OCI-LY7 (cell line): Measurements from ENCODE around the gene DNAJC21. TPM values are rescaled to one million over a fixed set of nuclear protein-coding genes. Genes with fewer than 3 reads are reported as not detected.

Source experiments
- BruUV-seq: library from RNA; stranded (reverse); fragments of 400-500 nt; replicated peaks from 2 replicates; lab custom pipeline; 2021; lab: Mats Ljungman, UMichigan
- CTCF ChIA-PET: fragments of 300-600 bp; sonication (Branson Sonifier 250); formaldehyde crosslinking; loops from one replicate; lab custom pipeline; 2022; ENCODE audit warnings: antibody characterized with exemption; ENCODE audit not compliant: unreplicated experiment; lab: Charles Lee
- POLR2A ChIA-PET: fragments of 300-600 bp; sonication (Branson Sonifier 250); formaldehyde crosslinking; loops from one replicate; lab custom pipeline; 2022; ENCODE audit warnings: antibody characterized with exemption; lab: Charles Lee
- DNase-seq: peaks from one replicate; pipeline ENCODE4 v3.0.0-alpha.2; 2015; ENCODE audit warnings: low spot score
- H2AFZ ChIP-seq: fragments of 200-600 bp; sonication (generic), shearing (Covaris generic); 2 replicates; pipeline ENCODE4 v1.6.1; 2014; ENCODE audit warnings: mild to moderate bottlenecking, antibody characterized with exemption, low read length, moderate library complexity
- H3K27ac ChIP-seq: fragments of 200-600 bp; sonication (generic); 2 replicates; pipeline ENCODE4 v1.5.1; 2014; ENCODE audit warnings: mixed run types, low read depth, mild to moderate bottlenecking, moderate library complexity, low read length, inconsistent platforms; ENCODE audit not compliant: poor library complexity, severe bottlenecking
- H3K36me3 ChIP-seq: fragments of 200-600 bp; sonication (generic); 2 replicates; pipeline ENCODE4 v1.6.1; 2014; ENCODE audit warnings: mild to moderate bottlenecking, antibody characterized with exemption, low read length, moderate library complexity, mixed read lengths; ENCODE audit not compliant: insufficient read depth
- H3K4me1 ChIP-seq: fragments of 200-600 bp; sonication (generic); 2 replicates; pipeline ENCODE4 v1.5.1; 2014; ENCODE audit warnings: mild to moderate bottlenecking, low read length; ENCODE audit not compliant: insufficient read depth, poor library complexity, severe bottlenecking
- H3K4me2 ChIP-seq: fragments of 200-600 bp; sonication (generic); 2 replicates; pipeline ENCODE4 v1.6.1; 2014; ENCODE audit warnings: mild to moderate bottlenecking, low read length
- H3K4me3 ChIP-seq: fragments of 200-600 bp; sonication (generic); 2 replicates; pipeline ENCODE4 v1.5.1; 2014; ENCODE audit warnings: mild to moderate bottlenecking, low read depth, low read length; ENCODE audit not compliant: poor library complexity, severe bottlenecking
- H3K79me2 ChIP-seq: fragments of 200-600 bp; sonication (generic); 2 replicates; pipeline ENCODE4 v1.6.1; 2016; ENCODE audit warnings: low read depth, mild to moderate bottlenecking, low read length, moderate library complexity, mixed read lengths; ENCODE audit not compliant: insufficient read depth
- H3K9me2 ChIP-seq: fragments of 200-600 bp; sonication (generic); 2 replicates; pipeline ENCODE4 v1.6.1; 2016; ENCODE audit warnings: mild to moderate bottlenecking, low read length, mixed read lengths; ENCODE audit not compliant: insufficient read depth
- H3K9me3 ChIP-seq: fragments of 200-600 bp; sonication (generic); 2 replicates; pipeline ENCODE4 v1.6.1; 2014; ENCODE audit warnings: mild to moderate bottlenecking, mixed run types, low read length, mixed read lengths
- H4K20me1 ChIP-seq: fragments of 200-600 bp; sonication (generic); 2 replicates; pipeline ENCODE4 v1.6.1; 2014; ENCODE audit warnings: mild to moderate bottlenecking, antibody characterized with exemption, low read length, moderate library complexity, mixed read lengths; ENCODE audit not compliant: insufficient read depth
- EZH2phosphoT487 ChIP-seq: fragments of 200-600 bp; sonication (generic); IDR thresholded peaks from 2 replicates; pipeline ENCODE4 v1.6.1; 2018; ENCODE audit warnings: low read depth, borderline replicate concordance, mild to moderate bottlenecking, mixed run types, antibody characterized with exemption, low read length, moderate library complexity, mixed read lengths
- intact Hi-C: fragments of 100-400 bp; cut with micrococcal nuclease; formaldehyde crosslinking; loops from one replicate; pipeline ENCODE4 v1.10.0; 2022; ENCODE audit not compliant: unreplicated experiment
- total RNA-seq, 2 experiments: library from RNA; depleted of rRNA in 1 of 2; stranded (reverse); fragments of >200 nt in 1 of 2; shearing (Covaris generic) in 1 of 2; gene quantifications; 2 replicates each; pipeline ENCODE4 v1.2.3, GENCODE V29; 2014 to 2022
- TF ChIP-seq, protein P1 (sequence below): fragments of 200-600 bp; sonication (generic); conservative IDR thresholded peaks from 2 replicates; pipeline ENCODE4 v1.5.1; 2014; ENCODE audit warnings: mild to moderate bottlenecking, antibody characterized with exemption, low read length, moderate library complexity, mixed read lengths

DNAJC21 gene
- total RNA-seq, 2 experiments from 2014 or later = 29.4 to 67.6 TPM

DNA sequence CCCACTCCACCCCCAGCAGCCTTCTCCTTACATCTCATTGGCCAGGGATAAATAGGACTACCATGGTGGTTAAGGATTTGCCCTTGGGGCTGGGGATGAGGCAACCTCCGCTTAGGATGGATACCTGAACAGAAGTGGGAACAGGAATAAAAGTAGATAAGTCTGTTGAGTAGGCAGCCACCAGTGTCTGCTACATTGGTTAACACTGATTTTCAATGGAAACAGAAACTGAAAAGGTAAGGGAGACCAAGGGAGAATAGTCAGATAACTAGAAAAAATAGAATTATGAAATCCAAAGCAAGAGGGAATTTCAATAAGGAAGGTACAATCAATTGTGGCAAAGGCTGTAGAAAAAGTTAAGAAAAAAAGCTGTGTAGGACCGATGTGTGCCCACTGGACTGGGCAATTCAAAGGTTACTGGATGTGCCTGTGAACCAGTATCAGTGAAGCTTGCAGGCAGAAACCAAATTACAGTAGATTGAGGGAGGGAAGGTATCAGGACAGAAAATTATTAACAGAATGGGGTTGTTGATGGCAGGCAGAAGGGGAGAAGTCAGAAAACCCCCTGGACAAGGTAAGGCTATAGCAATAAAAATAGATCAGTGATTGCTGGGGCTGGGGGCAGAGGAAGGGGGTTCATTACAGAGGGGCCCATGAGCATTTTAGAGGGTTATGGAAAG, 48.7 kb downstream of the DNAJC21 start:
- Histone ChIP-seq H3K27ac (no peak overlapping the region), H3K79me2 (no peaks in the 10 kb centered on the region), H2AFZ (no peak overlapping the region), H3K9me2 (no peaks in the 10 kb centered on the region), H3K4me1 (no peaks in the 10 kb centered on the region), H3K9me3 (peaks cover 3% of the 10 kb centered on the region; the same call in 1 of the 2 replicates), H3K4me2 (no peak overlapping the region), H3K4me3 (no peak overlapping the region), H3K36me3 (no peaks in the 10 kb centered on the region), H4K20me1 (no peaks in the 10 kb centered on the region)
- no peak for DNase-seq
- CTCF ChIA-PET = no interaction called here
- BruUV-seq = no TSS peak
- POLR2A ChIA-PET = no interaction called here
- no peak for TF ChIP-seq EZH2phosphoT487
- TF ChIP-seq, protein P1, sequence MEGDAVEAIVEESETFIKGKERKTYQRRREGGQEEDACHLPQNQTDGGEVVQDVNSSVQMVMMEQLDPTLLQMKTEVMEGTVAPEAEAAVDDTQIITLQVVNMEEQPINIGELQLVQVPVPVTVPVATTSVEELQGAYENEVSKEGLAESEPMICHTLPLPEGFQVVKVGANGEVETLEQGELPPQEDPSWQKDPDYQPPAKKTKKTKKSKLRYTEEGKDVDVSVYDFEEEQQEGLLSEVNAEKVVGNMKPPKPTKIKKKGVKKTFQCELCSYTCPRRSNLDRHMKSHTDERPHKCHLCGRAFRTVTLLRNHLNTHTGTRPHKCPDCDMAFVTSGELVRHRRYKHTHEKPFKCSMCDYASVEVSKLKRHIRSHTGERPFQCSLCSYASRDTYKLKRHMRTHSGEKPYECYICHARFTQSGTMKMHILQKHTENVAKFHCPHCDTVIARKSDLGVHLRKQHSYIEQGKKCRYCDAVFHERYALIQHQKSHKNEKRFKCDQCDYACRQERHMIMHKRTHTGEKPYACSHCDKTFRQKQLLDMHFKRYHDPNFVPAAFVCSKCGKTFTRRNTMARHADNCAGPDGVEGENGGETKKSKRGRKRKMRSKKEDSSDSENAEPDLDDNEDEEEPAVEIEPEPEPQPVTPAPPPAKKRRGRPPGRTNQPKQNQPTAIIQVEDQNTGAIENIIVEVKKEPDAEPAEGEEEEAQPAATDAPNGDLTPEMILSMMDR = no peak
- intact Hi-C loops = no loop called here

DNA sequence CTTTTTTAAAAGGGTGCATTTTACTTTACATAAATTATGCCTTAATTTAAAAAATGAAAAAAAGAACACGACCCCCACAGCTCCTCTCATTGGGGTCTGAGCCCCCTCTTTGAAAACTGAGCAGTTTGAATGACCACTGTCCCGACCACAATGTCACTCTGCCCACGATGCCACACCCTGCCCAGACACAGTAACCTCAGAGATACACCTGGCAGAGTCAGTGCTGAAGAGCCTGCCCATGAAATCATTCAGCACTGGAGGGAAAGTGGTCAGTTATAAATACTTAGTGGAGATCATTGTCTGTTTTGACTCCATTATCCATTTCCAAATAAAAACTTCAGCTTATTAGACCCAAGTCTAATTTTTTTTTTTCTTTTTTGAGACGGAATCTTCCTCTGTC, 49.3 kb downstream of the DNAJC21 start:
- Histone ChIP-seq H3K27ac (no peak overlapping the region), H3K36me3 (no peaks in the 10 kb centered on the region), H3K4me2 (no peak overlapping the region), H3K79me2 (no peaks in the 10 kb centered on the region), H3K9me3 (peaks cover 3% of the 10 kb centered on the region; the same call in 1 of the 2 replicates), H3K4me1 (no peaks in the 10 kb centered on the region), H4K20me1 (no peaks in the 10 kb centered on the region), H3K4me3 (no peak overlapping the region), H3K9me2 (no peaks in the 10 kb centered on the region), H2AFZ (no peak overlapping the region)
- intact Hi-C loops = no loop called here
- no peak for DNase-seq
- POLR2A ChIA-PET = no interaction called here
- BruUV-seq = no TSS peak
- TF ChIP-seq, protein P1 = no peak
- CTCF ChIA-PET = no interaction called here

DNA sequence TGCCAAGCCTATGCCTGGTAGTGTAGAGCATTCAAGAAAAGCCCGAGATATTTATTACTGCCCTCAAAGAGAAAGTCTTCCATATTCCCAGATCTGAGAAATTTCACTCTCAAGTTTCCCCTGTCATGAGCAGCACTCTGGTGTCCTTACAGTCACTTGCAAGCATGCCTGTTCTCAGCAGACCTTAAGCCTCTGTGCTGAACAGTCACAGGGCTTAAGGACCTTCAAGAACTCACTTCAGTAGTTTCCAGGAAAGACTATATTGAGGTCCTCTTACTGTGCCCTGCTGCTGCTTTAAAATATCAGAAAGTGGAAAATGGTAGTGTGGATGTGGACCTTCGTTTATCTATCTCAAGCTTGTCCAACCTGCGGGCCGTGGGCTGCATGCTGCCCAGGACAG, 53.5 kb downstream of the DNAJC21 start:
- CTCF ChIA-PET = no interaction called here
- BruUV-seq = no TSS peak
- intact Hi-C loops = no loop called here
- Histone ChIP-seq H4K20me1 (no peaks in the 10 kb centered on the region), H3K4me1 (no peaks in the 10 kb centered on the region), H3K9me3 (peaks cover 12% of the 10 kb centered on the region), H3K4me3 (no peak overlapping the region), H3K27ac (no peak overlapping the region), H2AFZ (no peak overlapping the region), H3K9me2 (no peaks in the 10 kb centered on the region), H3K79me2 (no peaks in the 10 kb centered on the region), H3K36me3 (no peaks in the 10 kb centered on the region), H3K4me2 (no peak overlapping the region)
- TF ChIP-seq EZH2phosphoT487 = no peak
- TF ChIP-seq, protein P1 = no peak
- no peak for DNase-seq
- POLR2A ChIA-PET = interaction anchor here (0.6 kb wide), 1 partner anchor 26 kb away, joined by 3 read pairs; no protein-coding TSS in a partner anchor
